Measurements from ENCODE around the gene LAMTOR4.
"Not testable (repeated sequence)": the region's sequence is repeated elsewhere in the genome, so short reads cannot be mapped to it uniquely, and the experiment has no call there.

Gene LAMTOR4

DNA sequence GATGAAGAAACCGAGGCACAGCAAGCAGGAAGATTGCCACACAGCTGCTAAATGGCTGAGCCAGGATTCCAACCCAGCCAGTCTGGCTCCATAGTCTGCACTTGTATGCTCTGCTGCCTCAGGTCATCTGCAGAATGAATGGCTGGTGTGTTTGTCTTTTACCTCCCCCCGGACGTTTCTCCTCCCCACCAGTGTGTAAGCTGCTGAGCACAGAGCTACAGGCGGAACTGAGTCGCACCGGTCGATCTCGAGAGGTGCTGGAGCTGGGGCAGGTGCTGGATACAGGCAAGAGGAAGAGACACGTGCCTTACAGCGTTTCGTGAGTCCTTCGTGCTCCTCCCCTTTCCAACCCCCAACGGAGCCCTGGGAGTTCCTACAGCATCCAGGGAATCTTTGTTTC is 26.7 kb upstream of the LAMTOR4 start:
- no peak for DNase-seq

- no peak for DNase-seq
Measured at GRCh38 chr7:100122568-100122967, 26.1 kb upstream of the LAMTOR4 start.

DNA sequence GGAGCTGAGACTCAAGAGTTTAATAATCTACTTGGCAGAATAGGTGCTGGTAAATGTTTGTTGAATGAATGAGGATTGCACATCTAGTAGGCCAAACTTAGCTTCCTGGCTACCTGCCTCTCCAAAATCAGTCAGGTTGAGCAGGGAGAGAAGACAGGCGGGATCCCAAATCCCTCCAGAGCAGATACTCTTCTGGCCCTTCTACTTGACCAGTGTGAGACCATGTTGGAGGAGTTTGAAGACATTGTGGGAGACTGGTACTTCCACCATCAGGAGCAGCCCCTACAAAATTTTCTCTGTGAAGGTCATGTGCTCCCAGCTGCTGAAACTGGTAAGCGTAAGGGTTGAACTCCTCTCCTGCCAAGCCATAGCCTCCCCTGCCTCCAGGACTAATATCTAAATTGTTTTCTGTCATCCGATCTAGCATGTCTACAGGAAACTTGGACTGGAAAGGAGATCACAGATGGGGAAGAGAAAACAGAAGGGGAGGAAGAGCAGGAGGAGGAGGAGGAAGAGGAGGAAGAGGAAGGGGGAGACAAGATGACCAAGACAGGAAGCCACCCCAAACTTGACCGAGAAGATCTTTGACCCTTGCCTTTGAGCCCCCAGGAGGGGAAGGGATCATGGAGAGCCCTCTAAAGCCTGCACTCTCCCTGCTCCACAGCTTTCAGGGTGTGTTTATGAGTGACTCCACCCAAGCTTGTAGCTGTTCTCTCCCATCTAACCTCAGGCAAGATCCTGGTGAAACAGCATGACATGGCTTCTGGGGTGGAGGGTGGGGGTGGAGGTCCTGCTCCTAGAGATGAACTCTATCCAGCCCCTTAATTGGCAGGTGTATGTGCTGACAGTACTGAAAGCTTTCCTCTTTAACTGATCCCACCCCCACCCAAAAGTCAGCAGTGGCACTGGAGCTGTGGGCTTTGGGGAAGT is 24.2 kb upstream of the LAMTOR4 start:
- no peak for DNase-seq

GRCh38 chr7:100126239-100126930 is 22.3 kb upstream of the LAMTOR4 start:
- peak in 5 of 56 donors; percentile 47 to 62 (median 58) for DNase-seq

- peak; percentile 50 to 95 (median 86) for DNase-seq
Measured at GRCh38 chr7:100126931-100127865, 21.5 kb upstream of the LAMTOR4 start, which contains the start of gene MBLAC1. Gene MBLAC1, plus strand, starts transcription at chr7:100126967. Its CDS starts 429 bp downstream, at chr7:100127396.

DNA sequence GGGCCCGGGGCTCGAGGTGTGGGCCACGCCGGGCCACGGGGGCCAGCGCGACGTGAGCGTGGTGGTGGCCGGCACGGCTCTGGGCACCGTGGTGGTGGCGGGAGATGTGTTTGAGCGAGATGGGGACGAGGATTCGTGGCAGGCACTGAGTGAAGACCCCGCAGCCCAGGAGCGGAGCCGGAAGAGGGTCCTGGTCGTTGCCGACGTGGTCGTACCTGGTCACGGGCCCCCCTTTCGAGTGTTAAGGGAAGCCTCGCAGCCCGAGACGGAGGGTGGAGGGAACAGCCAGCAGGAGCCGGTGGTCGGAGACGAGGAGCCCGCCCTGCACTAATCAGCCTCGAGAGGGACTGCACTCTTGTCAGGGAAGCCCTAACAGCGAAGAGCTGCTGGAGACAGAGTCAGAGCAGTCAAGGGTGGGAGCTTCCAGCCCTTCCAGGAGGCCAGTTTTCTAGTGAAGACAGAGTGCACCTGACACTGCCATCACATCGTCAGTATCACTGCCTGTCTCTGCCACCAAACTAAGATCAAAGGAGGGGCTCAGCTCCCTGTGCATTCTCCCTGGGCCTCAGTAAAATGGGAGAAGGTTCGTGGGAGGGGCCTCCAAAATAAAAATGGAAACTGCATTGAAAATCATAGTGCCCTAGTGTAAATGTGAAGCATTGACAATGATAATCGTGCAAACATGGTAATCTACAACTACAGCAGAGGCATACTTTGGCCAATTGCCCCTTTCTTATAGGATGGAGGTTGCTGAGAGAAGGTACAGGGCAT is 20.7 kb upstream of the LAMTOR4 start:
- DNase-seq: peak in 16 of 56 donors; percentile 15 to 56 (median 32)

DNA sequence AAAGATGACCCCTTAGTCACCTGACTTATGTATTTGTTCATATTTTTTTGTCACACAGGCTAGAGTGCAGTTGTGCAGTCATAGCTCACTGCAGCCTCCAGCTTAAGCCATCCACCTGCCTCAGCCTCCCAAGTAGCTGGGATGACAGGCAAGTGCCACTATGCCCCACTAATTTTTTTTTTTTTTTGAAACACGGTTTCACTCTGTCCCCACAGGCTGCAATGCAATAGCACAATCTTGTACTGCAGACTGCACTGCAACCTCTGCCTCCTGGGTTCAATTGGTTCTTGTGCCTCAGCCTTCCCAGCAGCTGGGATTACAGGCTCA is 20.1 kb upstream of the LAMTOR4 start:
- DNase-seq: peak in 1 of 56 donors; percentile 14

GRCh38 chr7:100130220-100130607 is 18.5 kb upstream of the LAMTOR4 start:
- DNase-seq: not testable (repeated sequence)

DNA sequence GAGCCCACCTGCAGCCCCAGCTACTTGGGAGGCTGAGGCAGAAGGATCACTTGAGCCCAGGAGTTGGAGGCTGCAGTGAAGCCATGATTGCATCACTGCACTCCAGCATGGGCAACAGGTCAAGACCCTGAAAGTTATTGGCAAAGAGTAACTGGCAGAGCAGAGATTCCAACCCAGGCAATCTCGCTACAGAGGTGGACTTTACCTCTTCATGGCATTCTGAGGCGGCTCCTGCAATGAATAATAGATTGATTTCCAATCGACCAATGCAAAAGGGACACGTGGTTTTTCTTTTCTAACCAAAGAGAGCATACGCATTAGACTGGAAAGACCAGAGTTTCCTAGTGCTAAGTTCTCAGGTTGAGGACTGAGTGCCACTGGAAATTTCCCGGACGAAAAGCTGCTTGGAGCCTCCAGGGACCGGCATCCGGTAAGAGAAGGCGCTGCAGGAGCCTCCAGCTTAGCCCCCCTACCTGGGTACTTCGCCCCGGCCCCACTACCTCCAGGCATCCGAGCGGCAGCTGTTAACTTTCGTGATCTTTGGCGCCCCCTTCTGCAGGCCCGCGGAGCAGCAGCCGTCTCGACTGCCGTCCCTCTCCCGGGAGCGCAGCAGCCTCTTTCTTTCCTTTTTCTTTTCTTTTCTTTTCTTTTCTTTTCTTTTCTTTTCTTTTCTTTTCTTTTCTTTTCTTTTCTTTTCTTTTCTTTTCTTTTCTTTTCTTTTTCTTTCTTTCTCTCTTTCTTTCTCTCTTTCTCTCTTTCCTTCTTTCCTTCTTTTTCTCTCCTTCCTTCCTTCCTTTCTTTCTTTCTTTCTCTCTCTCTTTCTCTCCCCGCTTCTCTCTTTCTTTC is 17.9 kb upstream of the LAMTOR4 start:
- peak in 50 of 56 donors; percentile 19 to 87 (median 56) for DNase-seq

DNA sequence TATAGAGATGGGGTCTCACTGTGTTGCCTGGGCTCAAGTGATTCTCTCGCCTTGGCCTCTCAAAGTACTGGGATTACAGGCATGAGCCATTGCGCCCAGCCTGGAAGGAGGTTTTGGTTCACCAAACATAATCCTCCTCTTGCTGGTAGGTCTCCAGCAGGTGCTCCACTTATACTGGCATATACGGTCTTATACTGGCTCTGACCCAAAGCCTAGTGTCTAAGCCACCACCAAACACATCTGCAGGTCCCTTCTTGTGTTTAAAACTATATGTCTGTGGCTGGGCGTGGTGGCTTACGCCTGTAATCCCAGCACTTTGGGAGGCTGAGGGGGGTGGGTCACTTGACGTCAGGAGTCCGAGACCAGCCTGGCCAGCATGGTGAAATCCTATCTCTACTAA is 16.6 kb upstream of the LAMTOR4 start:
- DNase-seq: no peak

DNA sequence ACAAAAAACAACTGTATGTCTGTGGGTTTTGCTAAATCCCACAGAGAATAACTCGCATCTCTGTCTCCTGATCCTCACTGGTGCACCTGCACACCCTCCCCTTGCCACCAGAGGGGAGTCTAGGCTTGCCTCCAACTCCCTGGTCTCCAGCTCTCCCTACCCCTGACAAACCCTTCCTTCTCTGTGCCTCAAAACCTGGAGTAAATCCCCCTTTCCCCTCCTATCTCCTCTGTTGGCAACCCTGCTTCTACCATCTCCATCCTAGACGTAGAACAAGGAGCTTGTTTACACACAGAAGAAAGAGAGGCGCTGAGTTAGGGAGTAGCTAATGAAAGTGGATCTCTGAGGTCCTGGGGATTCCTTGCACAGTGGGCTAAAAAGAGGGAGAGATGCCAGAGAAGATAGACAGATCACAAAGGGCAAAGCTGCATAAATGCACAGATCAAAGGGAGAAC is 16.0 kb upstream of the LAMTOR4 start:
- DNase-seq: peak in 38 of 56 donors; percentile 3 to 66 (median 25)

DNA sequence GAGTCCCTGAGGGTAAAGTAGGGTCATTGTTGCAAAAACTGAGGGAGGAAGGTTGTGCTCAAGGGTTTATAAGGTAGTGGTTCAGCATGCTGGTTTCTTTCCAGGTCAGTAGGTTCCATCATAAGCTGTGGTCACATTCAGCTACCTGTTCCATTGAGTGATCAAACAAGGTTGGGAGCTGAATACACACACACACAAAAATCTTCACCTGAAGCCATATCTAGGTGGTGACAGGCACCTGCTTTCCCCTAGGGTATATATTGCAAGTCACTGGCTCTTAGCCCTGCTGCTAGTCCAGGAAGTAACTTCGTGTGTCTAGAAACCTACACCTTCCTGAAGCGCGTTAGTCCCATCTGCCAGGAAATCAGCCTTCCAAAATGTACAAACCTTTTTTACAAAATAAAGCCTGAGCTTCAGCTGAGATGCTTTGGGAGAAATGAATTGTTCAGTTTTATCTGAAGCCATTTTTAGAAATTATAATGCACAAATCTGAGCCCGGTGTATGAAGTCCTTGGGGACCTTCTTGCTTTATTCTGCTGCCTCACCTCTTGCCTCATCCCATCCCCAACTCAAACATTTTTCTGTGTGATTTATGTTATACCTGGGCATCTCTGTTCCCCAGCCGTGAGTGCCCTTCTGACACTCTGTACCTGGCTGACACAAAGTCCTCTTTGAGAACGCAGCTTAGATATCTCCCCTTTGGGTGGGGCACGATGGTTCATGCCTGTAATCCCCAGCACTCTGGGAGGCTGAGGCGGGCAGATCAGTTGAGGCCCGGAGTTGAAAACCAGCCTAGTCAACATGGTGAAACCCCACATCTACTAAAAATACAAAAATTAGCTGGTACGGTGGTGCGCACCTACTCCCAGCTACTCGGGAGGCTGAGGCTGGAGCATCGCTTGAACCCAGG is 10.6 kb upstream of the LAMTOR4 start:
- no peak for DNase-seq

DNA sequence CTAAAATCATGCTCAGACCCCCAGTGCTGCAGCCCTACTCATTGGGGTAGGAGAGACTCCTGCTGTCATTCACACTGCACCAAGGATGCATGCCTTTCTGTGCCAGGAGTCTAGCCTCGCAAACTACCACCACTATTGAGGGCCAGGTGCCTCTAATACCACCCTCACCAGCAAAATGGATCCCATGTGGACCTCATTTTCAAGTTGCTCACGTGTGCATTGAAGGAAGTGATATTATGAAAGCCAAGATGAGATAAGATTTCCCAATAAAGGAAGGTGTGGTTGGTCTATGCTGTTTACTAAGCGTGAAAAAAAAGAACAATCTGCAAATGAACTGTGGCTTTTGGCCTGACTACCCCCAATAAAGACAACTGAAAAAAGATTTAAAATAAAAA is 7.2 kb upstream of the LAMTOR4 start:
- no peak for DNase-seq

- DNase-seq: no peak
Measured at GRCh38 chr7:100142461-100142860, 6.3 kb upstream of the LAMTOR4 start.

GRCh38 chr7:100146350-100146749 is 2.4 kb upstream of the LAMTOR4 start:
- DNase-seq: not testable (repeated sequence)

GRCh38 chr7:100147278-100147677 is 1.4 kb upstream of the LAMTOR4 start:
- no peak for DNase-seq

- DNase-seq: no peak
Measured at GRCh38 chr7:100148225-100148558, 526 bp upstream of the LAMTOR4 start.

DNA sequence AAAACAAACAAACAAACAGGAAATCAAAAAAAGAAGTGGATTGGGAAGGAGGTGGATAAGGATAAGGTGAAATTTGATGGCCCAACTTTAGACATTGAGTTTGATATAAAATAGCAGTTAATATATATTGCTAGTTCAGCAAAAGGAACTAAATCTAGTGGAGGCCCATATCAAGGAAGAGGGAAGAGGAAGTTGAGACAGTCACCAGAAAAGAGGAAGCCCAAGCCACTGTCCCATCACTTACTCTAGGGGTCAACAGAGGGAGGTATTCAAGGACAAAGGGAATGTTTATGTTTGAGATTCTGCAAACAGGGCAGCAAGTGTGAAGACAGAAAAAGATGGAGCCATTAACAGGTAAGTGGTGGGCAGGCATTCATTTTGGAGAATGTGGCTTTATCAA is 3.7 kb downstream of the LAMTOR4 start:
- DNase-seq: no peak

All from nucleus accumbens (tissue), 56 donors.